C4-2B (cell line): ENCODE results near the gene SLC9B1.
"Not testable (repeated sequence)": the region's sequence is repeated elsewhere in the genome, so short reads cannot be mapped to it uniquely, and the experiment has no call there.

Experiments
- CTCF ChIP-seq: fragments of 450-650 bp; conservative IDR thresholded peaks from 2 replicates; pipeline ENCODE4 v1.5.1; 2017; ENCODE audit warnings: mild to moderate bottlenecking
- ZFX ChIP-seq: fragments of 450-650 bp; IDR thresholded peaks from 2 replicates; pipeline ENCODE4 v1.6.1; 2017

- TF ChIP-seq CTCF, ZFX: not testable (repeated sequence)
Measured at GRCh38 chr4:102919697-102920096, 99.8 kb downstream of the SLC9B1 start.
